Measurements from ENCODE around the gene PITPNC1.
"Not testable (repeated sequence)": the region's sequence is repeated elsewhere in the genome, so short reads cannot be mapped to it uniquely, and the experiment has no call there.

PITPNC1 gene

GRCh38 chr17:67376737-67377487 is at the start of gene PITPNC1:
Gene PITPNC1 (plus strand): TSS chr17:67377281.
- no peak for TF ChIP-seq JUND (IDR thresholded peaks at IDR 0.05; ENCODE audit: low read depth)
- DNase-seq (ENCODE audit: low read depth in 1 of 2, low spot score in 1 of 2) = peak; percentile 80 to 90
- in situ Hi-C loops (cut with HindIII; ENCODE audit: low pct_unique_long_range_greater_than_20kb, low sequenced_read_pairs) = no loop called here

- TF ChIP-seq JUND (IDR thresholded peaks at IDR 0.05; ENCODE audit: low read depth) = no peak
- no peak for DNase-seq (ENCODE audit: low read depth in 1 of 2, low spot score in 1 of 2)
- in situ Hi-C loops (cut with HindIII; ENCODE audit: low pct_unique_long_range_greater_than_20kb, low sequenced_read_pairs) = no loop called here
These were observed 49.1 kb upstream of the PITPNC1 start for GRCh38 chr17:67328026-67328425.

DNA sequence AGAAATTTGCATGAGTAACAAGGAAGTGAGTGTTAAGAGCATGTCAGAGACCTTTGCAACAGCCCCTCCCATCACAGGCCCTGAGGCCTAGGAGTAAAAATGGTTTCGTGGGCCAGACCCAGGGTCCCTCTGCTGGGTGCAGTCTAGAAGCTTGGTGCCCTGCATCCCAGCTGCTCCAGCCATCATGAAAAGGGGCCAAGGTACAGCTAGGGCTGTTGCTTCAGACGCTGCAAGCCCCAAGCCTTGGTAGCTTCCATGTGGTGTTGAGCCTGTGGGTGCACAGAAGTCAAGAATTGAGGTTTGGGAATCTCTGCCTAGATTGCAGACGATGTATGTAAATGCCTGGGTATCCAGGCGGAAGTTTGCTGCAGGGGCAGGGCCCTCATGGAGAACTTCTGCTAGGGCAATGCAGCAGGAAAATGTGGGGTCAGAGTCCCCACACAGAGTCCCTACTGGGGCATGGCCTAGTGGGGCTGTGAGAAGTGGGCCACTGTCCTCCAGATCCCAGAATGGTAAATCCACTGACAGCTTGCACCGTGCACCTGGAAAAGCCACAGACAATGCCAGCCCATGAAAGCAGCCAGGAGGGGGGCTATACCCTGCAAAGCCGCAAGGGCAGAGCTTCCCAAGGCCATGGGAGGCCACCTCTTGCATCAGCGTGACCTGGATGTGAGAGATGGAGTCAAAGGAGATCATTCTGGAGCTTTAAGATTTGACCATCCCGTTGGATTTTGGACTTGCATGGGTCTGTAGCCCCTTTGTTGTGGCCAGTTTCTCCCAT is 45.5 kb upstream of the PITPNC1 start:
- in situ Hi-C loops (cut with HindIII; ENCODE audit: low pct_unique_long_range_greater_than_20kb, low sequenced_read_pairs); DNase-seq (ENCODE audit: low read depth in 1 of 2, low spot score in 1 of 2): not testable (repeated sequence)

- DNase-seq (ENCODE audit: low read depth in 1 of 2, low spot score in 1 of 2); in situ Hi-C loops (cut with HindIII; ENCODE audit: low pct_unique_long_range_greater_than_20kb, low sequenced_read_pairs): not testable (repeated sequence)
These were observed 44.9 kb upstream of the PITPNC1 start for GRCh38 chr17:67332162-67332508.

- in situ Hi-C loops (cut with HindIII; ENCODE audit: low pct_unique_long_range_greater_than_20kb, low sequenced_read_pairs) = no loop called here
- TF ChIP-seq JUND (IDR thresholded peaks at IDR 0.05; ENCODE audit: low read depth) = no peak
- DNase-seq (ENCODE audit: low read depth in 1 of 2, low spot score in 1 of 2) = no peak
These were observed 41.7 kb upstream of the PITPNC1 start for GRCh38 chr17:67335245-67335835.

DNA sequence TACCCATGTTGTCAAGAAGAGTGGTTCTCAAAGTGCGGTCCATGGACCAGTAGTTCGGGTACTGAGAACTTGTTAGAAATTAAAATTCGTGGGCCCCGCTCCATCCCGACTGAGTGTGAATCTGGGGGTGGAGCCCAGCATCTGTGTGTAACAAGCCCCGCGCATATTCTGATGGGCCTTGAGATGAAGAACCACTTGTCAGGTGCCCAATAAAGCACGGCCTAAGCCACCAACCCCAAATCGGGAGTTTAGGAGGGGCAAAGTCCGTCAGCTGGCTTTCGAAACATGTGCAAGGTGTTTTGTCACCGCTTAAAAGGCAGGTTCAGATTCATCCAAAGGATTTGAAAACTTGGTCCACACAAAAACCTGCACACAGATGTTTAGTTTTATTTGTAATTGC is 40.2 kb upstream of the PITPNC1 start:
- in situ Hi-C loops (cut with HindIII; ENCODE audit: low pct_unique_long_range_greater_than_20kb, low sequenced_read_pairs) = no loop called here
- no peak for DNase-seq (ENCODE audit: low read depth in 1 of 2, low spot score in 1 of 2)
- TF ChIP-seq JUND (IDR thresholded peaks at IDR 0.05; ENCODE audit: low read depth) = no peak

GRCh38 chr17:67338353-67338752 is 38.7 kb upstream of the PITPNC1 start:
- in situ Hi-C loops (cut with HindIII; ENCODE audit: low pct_unique_long_range_greater_than_20kb, low sequenced_read_pairs); DNase-seq (ENCODE audit: low read depth in 1 of 2, low spot score in 1 of 2): not testable (repeated sequence)

- no peak for TF ChIP-seq JUND (IDR thresholded peaks at IDR 0.05; ENCODE audit: low read depth)
- in situ Hi-C loops (cut with HindIII; ENCODE audit: low pct_unique_long_range_greater_than_20kb, low sequenced_read_pairs) = no loop called here
- no peak for DNase-seq (ENCODE audit: low read depth in 1 of 2, low spot score in 1 of 2)
These were observed 33.8 kb upstream of the PITPNC1 start for GRCh38 chr17:67343237-67343636.

DNA sequence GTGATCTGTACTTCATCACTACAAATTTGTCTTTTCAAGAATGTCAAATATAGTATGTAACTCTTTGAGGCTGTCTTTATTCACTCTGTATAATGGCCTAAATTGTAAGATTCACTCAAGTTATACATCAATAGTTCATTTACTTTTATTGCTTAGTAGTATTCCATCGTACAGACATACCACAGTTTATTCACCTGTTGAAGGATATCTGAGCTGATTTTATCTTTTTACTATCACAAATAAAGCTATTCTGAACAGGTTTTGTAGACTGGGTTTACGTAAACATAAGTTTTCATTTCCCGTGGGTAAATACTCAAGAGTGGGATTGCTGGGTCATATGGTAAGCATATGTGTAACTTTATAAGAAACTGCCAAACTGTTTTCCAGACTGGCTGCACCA is 29.3 kb upstream of the PITPNC1 start:
- TF ChIP-seq JUND (IDR thresholded peaks at IDR 0.05; ENCODE audit: low read depth) = no peak
- DNase-seq (ENCODE audit: low read depth in 1 of 2, low spot score in 1 of 2) = no peak
- in situ Hi-C loops (cut with HindIII; ENCODE audit: low pct_unique_long_range_greater_than_20kb, low sequenced_read_pairs) = no loop called here

DNA sequence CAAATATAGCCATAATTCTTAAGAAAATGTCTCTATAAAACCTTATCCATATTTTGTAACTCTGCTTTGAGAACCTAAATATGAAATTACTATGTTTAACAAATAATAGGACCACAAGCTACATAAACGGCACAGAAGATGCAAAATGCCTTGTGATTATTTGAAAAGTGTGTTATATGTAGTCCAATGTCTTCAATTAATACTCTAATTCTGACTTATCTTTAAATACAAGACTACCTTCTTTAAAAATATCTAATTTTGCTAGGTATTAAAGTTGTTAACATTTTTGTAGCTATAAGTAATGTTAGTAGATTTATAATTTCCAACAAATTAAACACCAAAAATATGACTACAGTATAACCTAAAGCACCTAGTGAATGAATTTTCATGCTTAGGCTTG is 27.7 kb upstream of the PITPNC1 start:
- no peak for DNase-seq (ENCODE audit: low read depth in 1 of 2, low spot score in 1 of 2)
- TF ChIP-seq JUND (IDR thresholded peaks at IDR 0.05; ENCODE audit: low read depth) = no peak
- in situ Hi-C loops (cut with HindIII; ENCODE audit: low pct_unique_long_range_greater_than_20kb, low sequenced_read_pairs) = no loop called here

GRCh38 chr17:67353161-67353560 is 23.9 kb upstream of the PITPNC1 start:
- in situ Hi-C loops (cut with HindIII; ENCODE audit: low pct_unique_long_range_greater_than_20kb, low sequenced_read_pairs) = no loop called here
- DNase-seq (ENCODE audit: low read depth in 1 of 2, low spot score in 1 of 2) = no peak
- no peak for TF ChIP-seq JUND (IDR thresholded peaks at IDR 0.05; ENCODE audit: low read depth)

GRCh38 chr17:67353929-67354574 is 23.0 kb upstream of the PITPNC1 start:
- in situ Hi-C loops (cut with HindIII; ENCODE audit: low pct_unique_long_range_greater_than_20kb, low sequenced_read_pairs) = no loop called here
- DNase-seq (ENCODE audit: low read depth in 1 of 2, low spot score in 1 of 2) = no peak
- no peak for TF ChIP-seq JUND (IDR thresholded peaks at IDR 0.05; ENCODE audit: low read depth)

DNA sequence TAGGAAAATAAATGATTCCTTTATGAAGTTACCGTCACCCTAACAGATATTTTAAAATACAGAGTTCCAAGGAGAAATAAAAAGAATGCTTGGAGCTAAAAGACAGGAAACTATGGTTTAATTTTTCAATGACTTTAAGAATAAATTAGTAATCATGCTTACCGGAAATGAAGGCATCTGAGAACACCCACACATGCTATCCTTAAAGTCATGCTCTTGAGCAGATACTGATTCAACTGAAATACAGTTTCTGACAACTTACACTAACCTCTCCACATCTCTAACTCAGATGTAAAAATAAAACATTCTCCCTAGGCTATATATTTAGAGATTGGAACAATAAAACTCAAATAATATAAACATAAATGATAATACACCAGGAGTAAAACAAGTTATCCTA is 18.5 kb upstream of the PITPNC1 start:
- in situ Hi-C loops (cut with HindIII; ENCODE audit: low pct_unique_long_range_greater_than_20kb, low sequenced_read_pairs) = no loop called here
- DNase-seq (ENCODE audit: low read depth in 1 of 2, low spot score in 1 of 2) = no peak
- no peak for TF ChIP-seq JUND (IDR thresholded peaks at IDR 0.05; ENCODE audit: low read depth)

Measured in T47D (cell line).